Esophagus (tissue), 2 donors: Measurements from ENCODE around the gene IFFO2. TPM values are rescaled to one million over a fixed set of nuclear protein-coding genes. Genes with fewer than 3 reads are reported as not detected.

ENCODE experiments used
- H3K27ac ChIP-seq, 2 donors: one replicate each; pipeline ENCODE4 v1.5.1; 2013; ENCODE audit warnings: low read depth in 2 of 2, mild to moderate bottlenecking in 2 of 2, inconsistent platforms in 1 of 2, low read length in 1 of 2, moderate library complexity in 1 of 2
- H3K27me3 ChIP-seq, 2 donors: one replicate each; pipeline ENCODE4 v1.6.1; 2013; ENCODE audit warnings: low read length in 2 of 2, control low read depth in 1 of 2, mild to moderate bottlenecking in 1 of 2; ENCODE audit not compliant: insufficient read depth in 2 of 2, control insufficient read depth in 1 of 2
- H3K36me3 ChIP-seq, 2 donors: one replicate each; pipeline ENCODE4 v1.6.1; 2013; ENCODE audit warnings: low read length in 1 of 2; ENCODE audit not compliant: control insufficient read depth in 2 of 2, insufficient read depth in 2 of 2
- H3K4me1 ChIP-seq, 2 donors: one replicate each; pipeline ENCODE4 v1.6.1; 2013; ENCODE audit warnings: low read length in 1 of 2; ENCODE audit not compliant: control insufficient read depth in 2 of 2, insufficient read depth in 2 of 2
- H3K4me3 ChIP-seq, 2 donors: one replicate each; pipeline ENCODE4 v1.5.1; 2013; ENCODE audit warnings: low read length in 2 of 2, mild to moderate bottlenecking in 2 of 2, low read depth in 1 of 2, moderate library complexity in 1 of 2
- H3K9me3 ChIP-seq, 2 donors: one replicate each; pipeline ENCODE4 v1.6.1; 2013; ENCODE audit warnings: mild to moderate bottlenecking in 2 of 2, low read depth in 1 of 2, low read length in 1 of 2, moderate library complexity in 1 of 2; ENCODE audit not compliant: control insufficient read depth in 2 of 2, insufficient read depth in 1 of 2
- WGBS, 2 donors: extraction: QIAGEN DNeasy Blood & Tissue Kit; methylation state at CpG; one replicate each; pipeline ENCODE4 v1.1.7; 2013; 5-methylcytosine and 5-hydroxymethylcytosine counted together
- polyA plus RNA-seq, 2 donors: library from polyadenylated mRNA; stranded (reverse); fragments of 200-250 nt; gene quantifications; one replicate each; pipeline ENCODE4 v1.2.3, GENCODE V29; 2013
- donor health status: healthy with polysubstance abuse.
- donor health status: Bipolar disorder and iron deficiency.

Gene IFFO2
- polyA plus RNA-seq, 2 donors, result 28.7 to 51.9 TPM

GRCh38 chr1:18940303-18941020 is 16.0 kb downstream of the IFFO2 start:
- H3K27me3 ChIP-seq, result no peaks in the 10 kb centered on the region
- 62 to 68% methylated on average over 13 of the region's 13 CpGs for WGBS, 2 donors
- H3K4me3 ChIP-seq, result no peak overlapping the region
- H3K4me1 ChIP-seq, result peaks cover 24 to 48% of the 10 kb centered on the region in 2 donors
- H3K27ac ChIP-seq, result peak overlapping the region in 1 of 2 donors; percentile 45
- H3K36me3 ChIP-seq, result peaks cover 0 to 4% of the 10 kb centered on the region in 2 donors
- H3K9me3 ChIP-seq, result no peaks in the 10 kb centered on the region

- Histone ChIP-seq H3K36me3 (peaks cover 0 to 4% of the 10 kb centered on the region in 2 donors), H3K4me1 (peaks cover 22 to 40% of the 10 kb centered on the region in 2 donors), H3K9me3 (no peaks in the 10 kb centered on the region), H3K4me3 (no peak overlapping the region), H3K27ac (peak overlapping the region in 1 of 2 donors; percentile 45), H3K27me3 (no peaks in the 10 kb centered on the region)
- 57 to 70% methylated on average over 7 of the region's 7 CpGs for WGBS, 2 donors
These were observed 16.8 kb downstream of the IFFO2 start for GRCh38 chr1:18939398-18940302.

GRCh38 chr1:18938707-18939070 is 17.8 kb downstream of the IFFO2 start:
- H3K9me3 ChIP-seq, result no peaks in the 10 kb centered on the region
- peaks cover 0 to 4% of the 10 kb centered on the region in 2 donors for H3K36me3 ChIP-seq
- peaks cover 22 to 37% of the 10 kb centered on the region in 2 donors for H3K4me1 ChIP-seq
- H3K27ac ChIP-seq, result no peak overlapping the region
- no peaks in the 10 kb centered on the region for H3K27me3 ChIP-seq
- WGBS, 2 donors, result 48 to 61% methylated on average over 2 of the region's 2 CpGs
- no peak overlapping the region for H3K4me3 ChIP-seq

GRCh38 chr1:18938008-18938706 is 18.3 kb downstream of the IFFO2 start:
- peaks cover 26 to 39% of the 10 kb centered on the region in 2 donors for H3K4me1 ChIP-seq
- no peaks in the 10 kb centered on the region for H3K27me3 ChIP-seq
- peaks cover 0 to 4% of the 10 kb centered on the region in 2 donors for H3K36me3 ChIP-seq
- no peak overlapping the region for H3K4me3 ChIP-seq
- 83 to 84% methylated on average over 14 of the region's 14 CpGs for WGBS, 2 donors
- no peak overlapping the region for H3K27ac ChIP-seq
- H3K9me3 ChIP-seq, result no peaks in the 10 kb centered on the region

GRCh38 chr1:18937539-18937938 is 18.9 kb downstream of the IFFO2 start:
- Histone ChIP-seq H3K36me3 (peaks cover 0 to 4% of the 10 kb centered on the region in 2 donors), H3K4me3 (no peak overlapping the region), H3K9me3 (no peaks in the 10 kb centered on the region), H3K27ac (peak overlapping the region in 1 of 2 donors; percentile 56), H3K4me1 (peaks cover 32 to 45% of the 10 kb centered on the region in 2 donors), H3K27me3 (no peaks in the 10 kb centered on the region)
- 83% methylated on average over 8 of the region's 8 CpGs for WGBS, 2 donors

GRCh38 chr1:18936814-18937481 is 19.5 kb downstream of the IFFO2 start:
- 62 to 71% methylated on average over 11 of the region's 11 CpGs for WGBS, 2 donors
- no peaks in the 10 kb centered on the region for H3K27me3 ChIP-seq
- no peak overlapping the region for H3K4me3 ChIP-seq
- H3K27ac ChIP-seq, result peak overlapping the region in 1 of 2 donors; percentile 56
- peaks cover 0 to 4% of the 10 kb centered on the region in 2 donors for H3K36me3 ChIP-seq
- H3K4me1 ChIP-seq, result peaks cover 37 to 51% of the 10 kb centered on the region in 2 donors
- H3K9me3 ChIP-seq, result no peaks in the 10 kb centered on the region

GRCh38 chr1:18936471-18936813 is 20.0 kb downstream of the IFFO2 start:
- peaks cover 35 to 51% of the 10 kb centered on the region in 2 donors for H3K4me1 ChIP-seq

DNA sequence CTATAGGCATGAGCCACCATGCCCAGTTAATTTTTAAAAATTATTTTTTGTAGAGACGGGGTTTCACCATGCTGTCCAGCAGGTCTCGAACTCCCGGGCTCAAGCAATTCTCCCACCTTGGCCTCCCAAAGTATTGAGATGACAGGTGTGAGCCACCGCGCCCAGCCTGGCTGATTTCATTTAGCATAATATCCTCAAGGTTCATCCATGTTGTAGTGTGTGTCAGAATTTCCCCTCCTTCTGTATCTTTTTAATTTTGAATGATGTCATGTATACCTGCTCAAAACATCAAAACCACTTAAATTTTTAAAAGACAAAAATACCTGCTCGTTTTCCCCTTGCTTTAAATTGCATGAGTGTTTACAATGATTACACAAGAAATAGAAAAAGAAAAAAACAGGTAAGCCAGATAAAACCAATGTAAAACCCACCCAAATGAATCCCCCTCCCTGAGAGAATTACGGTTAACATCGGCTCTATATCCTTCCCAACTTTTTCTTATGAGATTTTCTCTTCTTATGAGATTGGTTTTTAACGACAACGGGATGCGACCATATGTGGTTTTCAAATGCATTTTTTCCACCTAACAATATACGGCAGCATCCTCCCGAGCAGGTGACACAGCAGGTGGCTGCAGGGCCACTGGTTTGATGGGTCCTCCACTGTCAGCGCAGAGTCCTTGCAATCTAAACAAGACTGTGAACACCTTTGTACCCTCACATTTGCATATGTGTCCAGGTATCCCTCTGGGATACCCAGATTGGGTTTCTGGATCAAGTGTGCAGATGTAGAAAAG is 22.1 kb downstream of the IFFO2 start:
- Histone ChIP-seq H3K4me3 (no peak overlapping the region), H3K27me3 (no peaks in the 10 kb centered on the region), H3K4me1 (peaks cover 21 to 50% of the 10 kb centered on the region in 2 donors), H3K36me3 (peaks cover 0 to 4% of the 10 kb centered on the region in 2 donors), H3K9me3 (no peaks in the 10 kb centered on the region), H3K27ac (no peak overlapping the region)
- WGBS, 2 donors, result 79 to 80% methylated on average over 14 of the region's 14 CpGs

More at GRCh38 chr1:18936471-18936813, 20.0 kb downstream of the IFFO2 start:
- Histone ChIP-seq H3K27ac (no peak overlapping the region), H3K4me3 (no peak overlapping the region), H3K36me3 (peaks cover 0 to 4% of the 10 kb centered on the region in 2 donors), H3K9me3 (no peaks in the 10 kb centered on the region), H3K27me3 (no peaks in the 10 kb centered on the region)
- WGBS, 2 donors, result 75 to 79% methylated on average over 3 of the region's 3 CpGs
